Activated T-helper 1 cell treated with anti-CD3 and anti-CD28 coated beads, Interleukin-12 subunit alpha, Interleukin-12 subunit beta, Interleukin-2, Interleukin-4 antibody, amounts not matched to agents 30 ng/mL and 10 ng/mL and 1 ng/mL, durations not matched to agents 14 hours and 24 hours and 36 hours (primary cell): ENCODE measurements around the gene LRMDA. TPM values are rescaled to one million over a fixed set of nuclear protein-coding genes. Genes with fewer than 3 reads are reported as not detected.

Experiments used
- DNase-seq: peaks from one replicate; pipeline ENCODE4 v3.0.0; 2021; ENCODE audit warnings: low spot score
- H3K27ac Mint-ChIP-seq: one replicate; pipeline ENCODE4 v1.8.0; 2021; ENCODE audit warnings: mild to moderate bottlenecking, mixed read lengths
- H3K27me3 Mint-ChIP-seq: one replicate; pipeline ENCODE4 v1.8.0; 2022; ENCODE audit warnings: mild to moderate bottlenecking, moderate library complexity, mixed read lengths; ENCODE audit not compliant: insufficient read depth
- H3K36me3 Mint-ChIP-seq: one replicate; pipeline ENCODE4 v1.8.0; 2021; ENCODE audit warnings: low read depth, mixed read lengths
- H3K4me1 Mint-ChIP-seq: one replicate; pipeline ENCODE4 v1.8.0; 2021; ENCODE audit warnings: low read depth, mixed read lengths
- H3K4me3 Mint-ChIP-seq: one replicate; pipeline ENCODE4 v1.8.0; 2021; ENCODE audit warnings: mild to moderate bottlenecking, moderate library complexity, mixed read lengths
- H3K9me3 Mint-ChIP-seq: one replicate; pipeline ENCODE4 v1.8.0; 2021; ENCODE audit warnings: mixed read lengths
- intact Hi-C: fragments of 100-400 bp; cut with micrococcal nuclease; formaldehyde crosslinking; loops from one replicate; pipeline ENCODE4 v1.15.1; 2024
- total RNA-seq: library from RNA; stranded (reverse); gene quantifications from 2 replicates; pipeline ENCODE4 v1.2.3, GENCODE V29; 2022

Gene LRMDA
- total RNA-seq, 1 donor from 2014 or later: not detected

- H3K4me1 Mint-ChIP-seq: no peaks in the 10 kb centered on the region
- no peaks in the 10 kb centered on the region for H3K36me3 Mint-ChIP-seq
- no peaks in the 10 kb centered on the region for H3K9me3 Mint-ChIP-seq
- H3K27ac Mint-ChIP-seq: no peak overlapping the region
- H3K4me3 Mint-ChIP-seq: no peak overlapping the region
- H3K27me3 Mint-ChIP-seq: no peaks in the 10 kb centered on the region
- intact Hi-C loops: no loop called here
- no peak for DNase-seq
Observed at GRCh38 chr10:76025124-76025477, 593.7 kb downstream of the LRMDA start.

GRCh38 chr10:76026176-76026771 is 594.9 kb downstream of the LRMDA start:
- DNase-seq: no peak
- H3K27ac Mint-ChIP-seq: no peak overlapping the region
- H3K4me3 Mint-ChIP-seq: no peak overlapping the region
- intact Hi-C loops: no loop called here
- no peaks in the 10 kb centered on the region for H3K9me3 Mint-ChIP-seq
- no peaks in the 10 kb centered on the region for H3K27me3 Mint-ChIP-seq
- no peaks in the 10 kb centered on the region for H3K4me1 Mint-ChIP-seq
- H3K36me3 Mint-ChIP-seq: no peaks in the 10 kb centered on the region

GRCh38 chr10:76026905-76027304 is 595.5 kb downstream of the LRMDA start:
- Mint-ChIP-seq H3K4me3 (no peak overlapping the region), H3K9me3 (no peaks in the 10 kb centered on the region), H3K36me3 (no peaks in the 10 kb centered on the region), H3K4me1 (no peaks in the 10 kb centered on the region), H3K27ac (no peak overlapping the region), H3K27me3 (no peaks in the 10 kb centered on the region)
- intact Hi-C loops: no loop called here
- DNase-seq: no peak

- Mint-ChIP-seq H3K4me3 (no peak overlapping the region), H3K4me1 (no peaks in the 10 kb centered on the region), H3K27me3 (no peaks in the 10 kb centered on the region), H3K9me3 (no peaks in the 10 kb centered on the region), H3K27ac (no peak overlapping the region), H3K36me3 (no peaks in the 10 kb centered on the region)
- intact Hi-C loops: loop anchor here (10.0 kb wide), 1 partner anchor 955 kb away; no protein-coding TSS in a partner anchor
- DNase-seq: no peak
Observed at GRCh38 chr10:76029782-76030181, 598.4 kb downstream of the LRMDA start.

- intact Hi-C loops: loop anchor here (10.0 kb wide), 1 partner anchor 954 kb away; no protein-coding TSS in a partner anchor
- H3K36me3 Mint-ChIP-seq: no peaks in the 10 kb centered on the region
- no peaks in the 10 kb centered on the region for H3K9me3 Mint-ChIP-seq
- no peak overlapping the region for H3K4me3 Mint-ChIP-seq
- H3K4me1 Mint-ChIP-seq: no peaks in the 10 kb centered on the region
- no peaks in the 10 kb centered on the region for H3K27me3 Mint-ChIP-seq
- DNase-seq: no peak
- no peak overlapping the region for H3K27ac Mint-ChIP-seq
Observed at GRCh38 chr10:76031099-76031498, 599.7 kb downstream of the LRMDA start.

- intact Hi-C loops: loop anchor here (10.0 kb wide), 1 partner anchor 953 kb away; no protein-coding TSS in a partner anchor
- no peaks in the 10 kb centered on the region for H3K36me3 Mint-ChIP-seq
- DNase-seq: no peak
- H3K9me3 Mint-ChIP-seq: no peaks in the 10 kb centered on the region
- H3K4me3 Mint-ChIP-seq: no peak overlapping the region
- H3K27me3 Mint-ChIP-seq: no peaks in the 10 kb centered on the region
- no peak overlapping the region for H3K27ac Mint-ChIP-seq
- H3K4me1 Mint-ChIP-seq: no peaks in the 10 kb centered on the region
Observed at GRCh38 chr10:76031769-76032699, 600.6 kb downstream of the LRMDA start.

GRCh38 chr10:76032700-76033039 is 601.2 kb downstream of the LRMDA start:
- no peaks in the 10 kb centered on the region for H3K36me3 Mint-ChIP-seq
- intact Hi-C loops: loop anchor here (10.0 kb wide), 1 partner anchor 952 kb away; no protein-coding TSS in a partner anchor
- no peak overlapping the region for H3K27ac Mint-ChIP-seq
- no peaks in the 10 kb centered on the region for H3K9me3 Mint-ChIP-seq
- no peaks in the 10 kb centered on the region for H3K4me1 Mint-ChIP-seq
- DNase-seq: no peak
- no peaks in the 10 kb centered on the region for H3K27me3 Mint-ChIP-seq
- H3K4me3 Mint-ChIP-seq: no peak overlapping the region

GRCh38 chr10:76033457-76034196 is 602.2 kb downstream of the LRMDA start:
- no peak overlapping the region for H3K4me3 Mint-ChIP-seq
- no peak overlapping the region for H3K27ac Mint-ChIP-seq
- H3K36me3 Mint-ChIP-seq: no peaks in the 10 kb centered on the region
- H3K9me3 Mint-ChIP-seq: peaks cover 3% of the 10 kb centered on the region
- no peak for DNase-seq
- H3K4me1 Mint-ChIP-seq: no peaks in the 10 kb centered on the region
- intact Hi-C loops: loop anchor here (10.0 kb wide), 1 partner anchor 951 kb away; no protein-coding TSS in a partner anchor
- no peaks in the 10 kb centered on the region for H3K27me3 Mint-ChIP-seq

GRCh38 chr10:76034353-76035205 is 603.2 kb downstream of the LRMDA start:
- intact Hi-C loops: loop anchor here (10.0 kb wide), 1 partner anchor 950 kb away; no protein-coding TSS in a partner anchor

GRCh38 chr10:76035206-76036110 is 604.0 kb downstream of the LRMDA start:
- no peaks in the 10 kb centered on the region for H3K36me3 Mint-ChIP-seq
- peaks cover 8% of the 10 kb centered on the region for H3K9me3 Mint-ChIP-seq
- no peak for DNase-seq
- no peaks in the 10 kb centered on the region for H3K4me1 Mint-ChIP-seq
- no peaks in the 10 kb centered on the region for H3K27me3 Mint-ChIP-seq
- no peak overlapping the region for H3K27ac Mint-ChIP-seq
- intact Hi-C loops: loop anchor here (10.0 kb wide), 1 partner anchor 949 kb away; no protein-coding TSS in a partner anchor
- no peak overlapping the region for H3K4me3 Mint-ChIP-seq

More at GRCh38 chr10:76034353-76035205, 603.2 kb downstream of the LRMDA start:
- Mint-ChIP-seq H3K27me3 (no peaks in the 10 kb centered on the region), H3K36me3 (no peaks in the 10 kb centered on the region), H3K4me3 (no peak overlapping the region), H3K27ac (no peak overlapping the region), H3K9me3 (peaks cover 6% of the 10 kb centered on the region), H3K4me1 (no peaks in the 10 kb centered on the region)
- DNase-seq: no peak

- peak; percentile 5 for DNase-seq
- Mint-ChIP-seq H3K36me3 (no peaks in the 10 kb centered on the region), H3K27ac (no peak overlapping the region), H3K27me3 (no peaks in the 10 kb centered on the region), H3K4me3 (no peak overlapping the region), H3K4me1 (no peaks in the 10 kb centered on the region), H3K9me3 (peaks cover 13% of the 10 kb centered on the region)
- intact Hi-C loops: loop anchor here (10.0 kb wide), 1 partner anchor 948 kb away; no protein-coding TSS in a partner anchor
Observed at GRCh38 chr10:76036111-76036940, 604.9 kb downstream of the LRMDA start.
